WTC11 (cell line): ENCODE results near the gene FCHSD2. TPM values are rescaled to one million over a fixed set of nuclear protein-coding genes. Genes with fewer than 3 reads are reported as not detected.

ENCODE experiments used
- ATAC-seq: fragments of 200-7000 bp; cut with Tn5 transposase; 2 replicates; pipeline ENCODE4 v1.10.0; 2021; ENCODE audit warnings: mild to moderate bottlenecking, moderate library complexity
- CTCF ChIA-PET: fragments of 300-600 bp; sonication (Branson Sonifier 250); formaldehyde crosslinking; loops from one replicate; lab custom pipeline; 2021; ENCODE audit warnings: antibody characterized with exemption; lab: Charles Lee
- POLR2A ChIA-PET: fragments of 350-600 bp; sonication (Branson Sonifier 250); formaldehyde crosslinking; loops from one replicate; lab custom pipeline; 2021; ENCODE audit warnings: antibody characterized with exemption; lab: Charles Lee
- DNase-seq: peaks from one replicate; pipeline ENCODE4 v3.0.0; 2021; ENCODE audit warnings: low spot score
- H3K27ac Mint-ChIP-seq: 2 replicates; pipeline ENCODE4 v1.8.0; 2021; ENCODE audit warnings: mixed read lengths
- H3K27me3 Mint-ChIP-seq: 2 replicates; pipeline ENCODE4 v1.8.0; 2021; ENCODE audit warnings: low read depth, mild to moderate bottlenecking, moderate library complexity, mixed read lengths
- H3K36me3 Mint-ChIP-seq: 2 replicates; pipeline ENCODE4 v1.8.0; 2021; ENCODE audit warnings: mixed read lengths
- H3K4me1 Mint-ChIP-seq: 2 replicates; pipeline ENCODE4 v1.8.0; 2022; ENCODE audit warnings: mixed read lengths
- H3K4me3 Mint-ChIP-seq: 2 replicates; pipeline ENCODE4 v1.8.0; 2021; ENCODE audit warnings: mild to moderate bottlenecking, moderate library complexity, mixed read lengths
- H3K9me3 Mint-ChIP-seq: 2 replicates; pipeline ENCODE4 v1.8.0; 2021; ENCODE audit warnings: mixed read lengths
- ARID4B ChIP-seq: sonication (generic); formaldehyde crosslinking; IDR thresholded peaks from 2 replicates; pipeline ENCODE4 v1.8.0; 2023; ENCODE audit warnings: missing genetic modification reagents, mild to moderate bottlenecking, borderline replicate concordance
- CREM ChIP-seq: sonication (generic); formaldehyde crosslinking; IDR thresholded peaks from 2 replicates; pipeline ENCODE4 v1.8.1; 2022; ENCODE audit warnings: mild to moderate bottlenecking, missing genetic modification reagents, moderate library complexity
- ERG ChIP-seq: fragments of 250-450 bp; sonication (Bioruptor Pico); IDR thresholded peaks from 2 replicates; pipeline ENCODE4 v1.8.0; 2021; ENCODE audit warnings: mild to moderate bottlenecking
- ETV6 ChIP-seq: sonication (generic); formaldehyde crosslinking; IDR thresholded peaks from 2 replicates; pipeline ENCODE4 v1.8.1; 2022; ENCODE audit warnings: mild to moderate bottlenecking, missing genetic modification reagents
- FOXK1 ChIP-seq: sonication (generic); formaldehyde crosslinking; IDR thresholded peaks from 2 replicates; pipeline ENCODE4 v1.8.0; 2022; ENCODE audit warnings: mild to moderate bottlenecking, moderate library complexity, missing genetic modification reagents
- GABPB1 ChIP-seq: sonication (generic); formaldehyde crosslinking; IDR thresholded peaks from 2 replicates; pipeline ENCODE4 v1.8.1; 2023; ENCODE audit warnings: mild to moderate bottlenecking, missing genetic modification reagents
- GRHL2 ChIP-seq: fragments of 250-450 bp; sonication (Bioruptor Pico); IDR thresholded peaks from 2 replicates; pipeline ENCODE4 v1.8.0; 2022; ENCODE audit warnings: mild to moderate bottlenecking, moderate library complexity; ENCODE audit not compliant: insufficient replicate concordance, severe bottlenecking
- HMGA2 ChIP-seq: fragments of 250-450 bp; sonication (Bioruptor Pico); IDR thresholded peaks from 2 replicates; pipeline ENCODE4 v1.4.0; 2021; ENCODE audit warnings: mild to moderate bottlenecking, moderate library complexity
- JAZF1 ChIP-seq: fragments of 250-450 bp; sonication (Bioruptor Pico); IDR thresholded peaks from 2 replicates; pipeline ENCODE4 v1.9.0; 2021; ENCODE audit warnings: moderate library complexity, mild to moderate bottlenecking, inconsistent platforms
- KAT7 ChIP-seq: sonication (generic); formaldehyde crosslinking; IDR thresholded peaks from 2 replicates; pipeline ENCODE4 v1.8.1; 2023; ENCODE audit warnings: missing genetic modification reagents, mild to moderate bottlenecking, borderline replicate concordance
- MYBL2 ChIP-seq: sonication (generic); formaldehyde crosslinking; IDR thresholded peaks from 2 replicates; pipeline ENCODE4 v1.8.1; 2023; ENCODE audit warnings: mild to moderate bottlenecking, moderate library complexity, missing genetic modification reagents
- PRRX2 ChIP-seq: fragments of 250-450 bp; sonication (Bioruptor Pico); IDR thresholded peaks from 2 replicates; pipeline ENCODE4 v1.8.0; 2021; ENCODE audit warnings: mild to moderate bottlenecking
- SMAD3 ChIP-seq: sonication (generic); formaldehyde crosslinking; IDR thresholded peaks from 2 replicates; pipeline ENCODE4 v1.8.0; 2022; ENCODE audit warnings: missing genetic modification reagents, mild to moderate bottlenecking, borderline replicate concordance
- SMAD4 ChIP-seq: sonication (generic); formaldehyde crosslinking; IDR thresholded peaks from 2 replicates; pipeline ENCODE4 v1.8.0; 2022; ENCODE audit warnings: mild to moderate bottlenecking, missing genetic modification reagents
- TCF7 ChIP-seq: sonication (generic); formaldehyde crosslinking; IDR thresholded peaks from 2 replicates; pipeline ENCODE4 v1.8.0; 2022; ENCODE audit warnings: mild to moderate bottlenecking, low read depth, missing genetic modification reagents, moderate library complexity
- TEAD4 ChIP-seq: sonication (generic); formaldehyde crosslinking; IDR thresholded peaks from 2 replicates; pipeline ENCODE4 v1.8.0; 2022; ENCODE audit warnings: mild to moderate bottlenecking, missing genetic modification reagents
- ZBTB21 ChIP-seq: sonication (generic); formaldehyde crosslinking; IDR thresholded peaks from 2 replicates; pipeline ENCODE4 v1.8.1; 2023; ENCODE audit warnings: mild to moderate bottlenecking, missing genetic modification reagents, borderline replicate concordance
- ZNF138 ChIP-seq: sonication (generic); formaldehyde crosslinking; conservative IDR thresholded peaks from 2 replicates; pipeline ENCODE4 v1.8.1; 2022; ENCODE audit warnings: mild to moderate bottlenecking, moderate library complexity, missing genetic modification reagents
- ZNF219 ChIP-seq: sonication (generic); formaldehyde crosslinking; IDR thresholded peaks from 2 replicates; pipeline ENCODE4 v1.8.0; 2023; ENCODE audit warnings: missing genetic modification reagents, mild to moderate bottlenecking, borderline replicate concordance
- ZSCAN18 ChIP-seq: fragments of 250-450 bp; sonication (Bioruptor Pico); IDR thresholded peaks from 2 replicates; pipeline ENCODE4 v2.1.2; 2022; ENCODE audit warnings: mild to moderate bottlenecking, moderate library complexity
- total RNA-seq: library from RNA; stranded (reverse); gene quantifications from 3 replicates; pipeline ENCODE4 v1.2.3, GENCODE V29; 2021
- TF ChIP-seq, protein P1 (sequence below): sonication (generic); formaldehyde crosslinking; IDR thresholded peaks from 2 replicates; pipeline ENCODE4 v1.8.0; 2022; ENCODE audit warnings: mild to moderate bottlenecking, missing genetic modification reagents
- TF ChIP-seq, protein P2 (sequence below): sonication (generic); formaldehyde crosslinking; IDR thresholded peaks from 2 replicates; pipeline ENCODE4 v1.8.1; 2022; ENCODE audit warnings: mild to moderate bottlenecking, moderate library complexity, missing genetic modification reagents
- TF ChIP-seq, protein P3 (sequence below): sonication (generic); formaldehyde crosslinking; IDR thresholded peaks from 2 replicates; pipeline ENCODE4 v1.8.1; 2022; ENCODE audit warnings: low read depth, missing genetic modification reagents, borderline replicate concordance

FCHSD2 gene
- total RNA-seq, 1 experiment from 2014 or later: 10.1 TPM

- ATAC-seq: peak; percentile 62; the same call in 1 of the 2 replicates
- POLR2A ChIA-PET: no interaction called here
These were observed 26.9 kb upstream of the FCHSD2 start for GRCh38 chr11:73168925-73169579.

DNA sequence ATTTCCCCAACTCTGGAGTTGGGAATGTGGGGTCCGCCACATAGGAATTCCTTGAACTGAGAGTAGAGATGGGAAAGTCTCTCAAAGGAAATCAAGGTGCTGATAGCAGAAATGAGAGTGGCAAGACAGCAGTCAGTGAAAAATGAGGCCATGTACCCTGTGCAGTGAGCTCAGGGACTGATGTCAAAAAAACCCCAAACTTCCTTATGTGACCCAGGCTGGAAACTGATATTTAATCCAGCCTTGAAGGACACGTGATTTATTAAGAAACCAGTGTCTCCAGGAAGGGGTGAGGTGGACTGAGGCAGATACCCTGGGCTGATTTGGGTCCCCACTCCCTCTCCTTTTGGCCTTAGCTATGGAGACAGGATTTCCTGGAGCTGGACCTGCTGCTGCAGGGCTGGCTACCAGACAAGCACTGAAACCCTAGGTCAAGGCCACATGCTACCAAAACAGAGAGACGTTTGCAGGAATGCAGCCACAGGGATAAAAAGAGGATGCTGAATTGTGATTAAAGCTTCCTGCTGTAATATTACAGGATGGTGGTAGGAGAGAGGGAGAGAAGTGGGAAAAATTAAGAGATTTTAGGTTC lies 25.3 kb upstream of the FCHSD2 start:
- H3K27me3 Mint-ChIP-seq: no peaks in the 10 kb centered on the region; the same call in 1 of the 2 replicates
- CTCF ChIA-PET: interaction anchor here (1.6 to 1.8 kb wide), 2 partner anchors 11 to 18 kb away, joined by 4 to 6 read pairs; no protein-coding TSS in a partner anchor
- H3K36me3 Mint-ChIP-seq: no peaks in the 10 kb centered on the region
- DNase-seq: no peak
- no peaks in the 10 kb centered on the region for H3K9me3 Mint-ChIP-seq
- no peak overlapping the region for H3K27ac Mint-ChIP-seq
- ATAC-seq: no peak
- TF ChIP-seq TEAD4 (no peak), SMAD3 (CRISPR knock-in tag) (no peak), ARID4B (CRISPR knock-in tag) (no peak), PRRX2 (CRISPR knock-in tag) (no peak), JAZF1 (CRISPR knock-in tag) (no peak), ZBTB21 (no peak), ZNF219 (CRISPR knock-in tag) (no peak), MYBL2 (CRISPR knock-in tag) (no peak), ETV6 (CRISPR knock-in tag) (no peak), FOXK1 (no peak), HMGA2 (CRISPR knock-in tag) (no peak), GRHL2 (no peak), KAT7 (no peak), SMAD4 (no peak), ERG (CRISPR knock-in tag) (no peak), ZNF138 (no peak)
- TF ChIP-seq, protein P1, sequence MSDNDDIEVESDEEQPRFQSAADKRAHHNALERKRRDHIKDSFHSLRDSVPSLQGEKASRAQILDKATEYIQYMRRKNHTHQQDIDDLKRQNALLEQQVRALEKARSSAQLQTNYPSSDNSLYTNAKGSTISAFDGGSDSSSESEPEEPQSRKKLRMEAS (CRISPR knock-in tag): no peak
- TF ChIP-seq, protein P2, sequence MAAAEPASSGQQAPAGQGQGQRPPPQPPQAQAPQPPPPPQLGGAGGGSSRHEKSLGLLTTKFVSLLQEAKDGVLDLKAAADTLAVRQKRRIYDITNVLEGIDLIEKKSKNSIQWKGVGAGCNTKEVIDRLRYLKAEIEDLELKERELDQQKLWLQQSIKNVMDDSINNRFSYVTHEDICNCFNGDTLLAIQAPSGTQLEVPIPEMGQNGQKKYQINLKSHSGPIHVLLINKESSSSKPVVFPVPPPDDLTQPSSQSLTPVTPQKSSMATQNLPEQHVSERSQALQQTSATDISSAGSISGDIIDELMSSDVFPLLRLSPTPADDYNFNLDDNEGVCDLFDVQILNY (CRISPR knock-in tag): no peak
- TF ChIP-seq, protein P3, sequence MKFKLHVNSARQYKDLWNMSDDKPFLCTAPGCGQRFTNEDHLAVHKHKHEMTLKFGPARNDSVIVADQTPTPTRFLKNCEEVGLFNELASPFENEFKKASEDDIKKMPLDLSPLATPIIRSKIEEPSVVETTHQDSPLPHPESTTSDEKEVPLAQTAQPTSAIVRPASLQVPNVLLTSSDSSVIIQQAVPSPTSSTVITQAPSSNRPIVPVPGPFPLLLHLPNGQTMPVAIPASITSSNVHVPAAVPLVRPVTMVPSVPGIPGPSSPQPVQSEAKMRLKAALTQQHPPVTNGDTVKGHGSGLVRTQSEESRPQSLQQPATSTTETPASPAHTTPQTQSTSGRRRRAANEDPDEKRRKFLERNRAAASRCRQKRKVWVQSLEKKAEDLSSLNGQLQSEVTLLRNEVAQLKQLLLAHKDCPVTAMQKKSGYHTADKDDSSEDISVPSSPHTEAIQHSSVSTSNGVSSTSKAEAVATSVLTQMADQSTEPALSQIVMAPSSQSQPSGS (CRISPR knock-in tag): no peak
- TF ChIP-seq, all 79 proteins: peak for 0
- H3K4me3 Mint-ChIP-seq: no peak overlapping the region
- H3K4me1 Mint-ChIP-seq: peaks cover 18% of the 10 kb centered on the region
- POLR2A ChIA-PET: no interaction called here

More at GRCh38 chr11:73168925-73169579, 26.9 kb upstream of the FCHSD2 start:
- Mint-ChIP-seq H3K4me1 (peaks cover 18% of the 10 kb centered on the region), H3K4me3 (no peak overlapping the region), H3K27me3 (no peaks in the 10 kb centered on the region; the same call in 1 of the 2 replicates), H3K27ac (no peak overlapping the region), H3K9me3 (no peaks in the 10 kb centered on the region), H3K36me3 (no peaks in the 10 kb centered on the region)
- CTCF ChIA-PET: interaction anchor here (0.7 to 1.7 kb wide), 8 partner anchors 9 to 337 kb away, joined by 3 to 13 read pairs (median 4); partner anchors contain the start of genes FCHSD2 and P2RY2
- no peak for DNase-seq
- no peak for TF ChIP-seq CREM (CRISPR knock-in tag)
- TF ChIP-seq TCF7 (CRISPR knock-in tag): no peak
- no peak for TF ChIP-seq GABPB1
- no peak for TF ChIP-seq ZSCAN18
